ENCODE results near the gene TEX51.

The TEX51 gene

DNA sequence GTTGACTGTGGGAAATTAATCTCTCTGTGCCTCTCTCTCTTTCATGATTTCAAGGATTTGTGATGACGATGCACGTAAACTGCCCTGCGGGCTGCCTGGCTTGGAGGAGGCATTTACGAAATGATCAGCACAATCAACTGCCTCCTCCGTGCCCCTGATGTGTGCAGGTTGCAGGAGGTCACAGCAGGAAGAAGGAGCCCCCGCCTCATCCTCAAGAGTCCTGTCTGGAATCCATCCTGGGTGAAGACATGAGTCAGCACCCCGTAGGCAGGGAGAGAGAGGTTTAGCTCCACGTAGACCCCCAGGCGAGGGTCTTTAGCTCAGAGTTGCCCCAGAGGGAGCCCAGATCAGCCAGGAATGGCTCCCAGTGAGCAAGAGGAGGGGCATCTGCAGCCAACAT lies 17.1 kb upstream of the TEX51 start:
- TF ChIP-seq, protein P1, sequence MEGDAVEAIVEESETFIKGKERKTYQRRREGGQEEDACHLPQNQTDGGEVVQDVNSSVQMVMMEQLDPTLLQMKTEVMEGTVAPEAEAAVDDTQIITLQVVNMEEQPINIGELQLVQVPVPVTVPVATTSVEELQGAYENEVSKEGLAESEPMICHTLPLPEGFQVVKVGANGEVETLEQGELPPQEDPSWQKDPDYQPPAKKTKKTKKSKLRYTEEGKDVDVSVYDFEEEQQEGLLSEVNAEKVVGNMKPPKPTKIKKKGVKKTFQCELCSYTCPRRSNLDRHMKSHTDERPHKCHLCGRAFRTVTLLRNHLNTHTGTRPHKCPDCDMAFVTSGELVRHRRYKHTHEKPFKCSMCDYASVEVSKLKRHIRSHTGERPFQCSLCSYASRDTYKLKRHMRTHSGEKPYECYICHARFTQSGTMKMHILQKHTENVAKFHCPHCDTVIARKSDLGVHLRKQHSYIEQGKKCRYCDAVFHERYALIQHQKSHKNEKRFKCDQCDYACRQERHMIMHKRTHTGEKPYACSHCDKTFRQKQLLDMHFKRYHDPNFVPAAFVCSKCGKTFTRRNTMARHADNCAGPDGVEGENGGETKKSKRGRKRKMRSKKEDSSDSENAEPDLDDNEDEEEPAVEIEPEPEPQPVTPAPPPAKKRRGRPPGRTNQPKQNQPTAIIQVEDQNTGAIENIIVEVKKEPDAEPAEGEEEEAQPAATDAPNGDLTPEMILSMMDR (IDR thresholded peaks at IDR 0.05; ENCODE audit: low read length, missing control alignments) = no peak
- no peak for DNase-seq (ENCODE audit: low read depth)
- H3K4me3 ChIP-seq (replicated peaks; ENCODE audit: low read depth, low read length) = no peak overlapping the region

DNA sequence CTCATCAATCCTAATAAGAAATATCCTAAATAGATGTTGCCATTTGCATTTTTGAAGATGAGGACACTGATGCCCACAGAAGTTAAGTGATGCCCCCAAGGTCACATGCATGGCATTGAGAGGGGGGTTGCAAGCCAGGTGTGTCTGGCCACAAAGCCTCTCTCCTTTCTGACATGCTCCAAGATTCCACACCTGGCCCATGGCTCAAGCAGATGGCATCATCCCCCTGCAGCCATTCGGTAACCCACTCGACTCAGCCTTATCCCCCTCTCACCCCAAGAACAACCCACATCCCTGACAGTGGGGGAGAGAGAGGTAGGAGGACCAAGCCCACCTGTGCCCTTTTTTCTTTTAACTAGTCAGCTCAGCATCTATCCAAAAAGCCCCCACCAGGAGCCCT lies 16.5 kb upstream of the TEX51 start:
- H3K4me3 ChIP-seq (replicated peaks; ENCODE audit: low read depth, low read length) = no peak overlapping the region
- TF ChIP-seq, protein P1 (IDR thresholded peaks at IDR 0.05; ENCODE audit: low read length, missing control alignments) = no peak
- DNase-seq (ENCODE audit: low read depth) = no peak

DNA sequence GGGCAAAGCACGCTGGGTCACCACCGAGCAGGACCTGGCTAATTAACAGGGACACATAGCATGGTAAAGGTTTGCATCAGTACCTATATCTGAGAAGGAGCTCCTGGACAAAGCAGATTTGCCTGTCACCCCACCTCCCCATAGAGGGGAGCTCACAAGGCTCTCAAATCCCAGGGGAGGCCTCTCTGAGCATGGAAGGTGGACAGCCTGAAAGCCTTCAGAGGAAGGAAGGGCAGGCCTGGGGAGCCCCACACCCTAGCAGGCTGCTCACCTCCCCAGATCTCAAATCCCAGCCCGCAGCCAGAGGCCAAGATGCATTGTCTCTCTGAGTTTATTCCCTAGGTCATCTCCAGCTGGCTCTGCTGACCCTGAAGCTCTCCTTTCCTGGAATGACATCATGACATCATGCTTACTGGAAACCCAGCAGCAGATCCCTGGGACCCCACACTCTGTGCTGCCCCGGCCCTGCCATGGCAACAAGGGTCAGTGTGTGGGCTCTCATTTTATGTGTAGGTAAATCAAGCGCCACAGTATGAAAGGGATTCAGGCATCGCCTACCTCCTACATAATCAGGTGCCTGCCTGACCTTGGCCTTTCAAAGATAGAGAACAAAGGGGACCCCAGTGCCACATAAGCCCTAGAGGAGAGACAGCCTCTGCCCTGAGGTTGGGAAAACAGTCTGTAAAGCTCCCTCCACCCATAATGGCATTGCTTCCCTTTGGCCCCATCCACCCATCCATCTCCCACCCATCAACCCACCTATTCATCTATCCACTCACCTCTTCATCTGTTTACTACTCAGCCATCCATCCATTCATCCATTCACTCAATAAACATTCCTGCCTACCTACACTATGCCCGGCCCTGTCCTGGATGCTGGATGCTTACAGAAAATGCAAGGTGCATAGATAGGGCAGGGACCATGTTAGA lies 15.7 kb upstream of the TEX51 start:
- DNase-seq (ENCODE audit: low read depth) = no peak
- no peak overlapping the region for H3K4me3 ChIP-seq (replicated peaks; ENCODE audit: low read depth, low read length)
- TF ChIP-seq, protein P1 (IDR thresholded peaks at IDR 0.05; ENCODE audit: low read length, missing control alignments) = no peak

GRCh38 chr2:126883666-126884040 lies 15.0 kb upstream of the TEX51 start:
- no peak overlapping the region for H3K4me3 ChIP-seq (replicated peaks; ENCODE audit: low read depth, low read length)
- DNase-seq (ENCODE audit: low read depth) = no peak
- TF ChIP-seq, protein P1 (IDR thresholded peaks at IDR 0.05; ENCODE audit: low read length, missing control alignments) = no peak

- TF ChIP-seq, protein P1 (IDR thresholded peaks at IDR 0.05; ENCODE audit: low read length, missing control alignments) = no peak
- no peak overlapping the region for H3K4me3 ChIP-seq (replicated peaks; ENCODE audit: low read depth, low read length)
- DNase-seq (ENCODE audit: low read depth) = no peak
Measured at GRCh38 chr2:126884861-126885750, 13.6 kb upstream of the TEX51 start.

DNA sequence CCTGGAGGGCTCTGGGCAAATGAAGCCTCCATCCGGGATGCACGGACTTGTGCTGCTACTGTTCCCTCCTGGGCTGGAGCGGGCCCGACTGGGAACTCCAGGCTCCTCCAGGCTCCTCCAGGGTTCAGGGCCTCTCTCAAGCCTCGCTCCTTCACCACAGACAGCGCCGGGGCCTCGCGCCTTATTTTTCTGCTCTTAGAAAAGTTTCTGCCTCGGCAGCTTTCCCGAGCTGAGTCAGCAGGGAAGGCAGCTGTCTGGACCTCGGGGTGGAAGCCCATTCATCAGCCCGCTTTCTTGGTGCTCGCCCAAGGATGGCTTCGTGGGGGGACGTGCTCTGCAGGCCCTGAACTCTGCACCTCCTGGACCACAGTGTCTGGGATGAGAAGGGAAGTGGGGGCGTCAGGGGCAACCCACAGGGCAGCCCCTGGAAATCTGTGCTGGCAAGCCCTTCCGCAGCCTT lies 12.9 kb upstream of the TEX51 start:
- H3K4me3 ChIP-seq (replicated peaks; ENCODE audit: low read depth, low read length) = peak overlapping the region; percentile 36
- TF ChIP-seq, protein P1 (IDR thresholded peaks at IDR 0.05; ENCODE audit: low read length, missing control alignments) = no peak
- peak; percentile 18 for DNase-seq (ENCODE audit: low read depth)

Data from fibroblast of pulmonary artery (primary cell).